HG03280 (cell line): ENCODE results near the gene SAYSD1.

Source experiments
- ATAC-seq: cut with Tn5 transposase; IDR thresholded peaks from one replicate; pipeline ENCODE4 v1.9.1; 2021; ENCODE audit warnings: mild to moderate bottlenecking, moderate library complexity; ENCODE audit not compliant: unreplicated experiment

Gene SAYSD1

DNA sequence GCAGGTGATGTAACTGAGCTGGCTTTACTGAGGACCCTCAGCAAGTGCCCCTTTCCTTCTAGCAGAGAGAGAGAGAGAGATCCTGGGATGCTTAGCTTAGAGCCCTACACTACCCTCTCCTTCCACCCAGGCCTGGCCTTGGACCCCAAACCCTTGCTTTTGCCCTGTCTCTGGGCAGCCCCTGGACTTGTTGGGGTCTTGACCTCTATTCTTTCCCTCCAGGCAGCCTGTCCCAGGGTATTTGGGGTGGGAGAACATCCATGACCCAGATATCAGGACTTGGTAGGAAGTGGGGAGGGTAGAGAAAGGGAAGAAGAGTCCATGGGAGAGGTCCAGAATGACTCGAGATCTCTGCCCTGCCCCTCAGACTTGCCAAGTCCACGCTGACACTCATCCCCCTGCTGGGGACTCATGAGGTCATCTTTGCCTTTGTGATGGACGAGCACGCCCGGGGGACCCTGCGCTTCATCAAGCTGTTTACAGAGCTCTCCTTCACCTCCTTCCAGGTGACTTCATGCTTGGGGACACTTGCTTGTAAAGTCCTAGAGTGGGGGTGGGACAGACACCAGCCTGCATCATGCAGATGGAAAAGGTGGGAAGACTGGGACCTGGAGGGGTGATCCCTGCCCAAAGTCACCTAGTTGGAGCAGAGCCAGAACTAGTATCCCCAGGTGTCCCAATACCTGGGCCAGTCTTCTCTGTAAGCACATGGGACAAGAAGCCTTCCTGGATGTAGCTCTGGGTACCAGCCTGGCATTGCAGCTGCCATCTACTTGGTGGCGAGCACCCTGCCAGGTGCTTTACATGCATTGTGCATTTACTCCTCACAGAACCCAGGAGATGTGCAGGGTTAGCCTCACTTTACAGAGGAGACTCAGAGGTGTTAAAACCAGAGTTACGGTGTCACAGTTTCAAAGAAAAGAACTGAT is 35.5 kb downstream of the SAYSD1 start:
- ATAC-seq: no peak

DNA sequence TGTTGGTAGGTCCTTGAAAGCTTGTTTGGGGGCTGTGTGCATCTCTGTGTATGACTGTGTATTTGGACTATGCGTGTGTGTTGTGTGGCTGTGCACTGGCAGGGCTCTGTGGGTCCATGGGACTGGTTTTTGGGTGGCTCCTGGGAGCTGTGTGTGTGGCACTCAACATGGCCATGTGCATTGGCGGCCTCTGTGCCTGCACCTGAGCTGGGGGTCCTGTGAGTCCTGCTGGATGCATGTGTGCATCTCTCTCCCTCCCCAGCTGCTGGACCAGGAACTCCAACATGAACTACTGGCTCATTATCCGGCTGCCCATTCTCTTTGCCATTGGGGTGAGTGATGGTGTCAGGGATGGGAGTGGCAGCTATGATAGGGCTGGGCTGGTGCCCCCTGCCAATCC is 36.3 kb downstream of the SAYSD1 start:
- no peak for ATAC-seq

DNA sequence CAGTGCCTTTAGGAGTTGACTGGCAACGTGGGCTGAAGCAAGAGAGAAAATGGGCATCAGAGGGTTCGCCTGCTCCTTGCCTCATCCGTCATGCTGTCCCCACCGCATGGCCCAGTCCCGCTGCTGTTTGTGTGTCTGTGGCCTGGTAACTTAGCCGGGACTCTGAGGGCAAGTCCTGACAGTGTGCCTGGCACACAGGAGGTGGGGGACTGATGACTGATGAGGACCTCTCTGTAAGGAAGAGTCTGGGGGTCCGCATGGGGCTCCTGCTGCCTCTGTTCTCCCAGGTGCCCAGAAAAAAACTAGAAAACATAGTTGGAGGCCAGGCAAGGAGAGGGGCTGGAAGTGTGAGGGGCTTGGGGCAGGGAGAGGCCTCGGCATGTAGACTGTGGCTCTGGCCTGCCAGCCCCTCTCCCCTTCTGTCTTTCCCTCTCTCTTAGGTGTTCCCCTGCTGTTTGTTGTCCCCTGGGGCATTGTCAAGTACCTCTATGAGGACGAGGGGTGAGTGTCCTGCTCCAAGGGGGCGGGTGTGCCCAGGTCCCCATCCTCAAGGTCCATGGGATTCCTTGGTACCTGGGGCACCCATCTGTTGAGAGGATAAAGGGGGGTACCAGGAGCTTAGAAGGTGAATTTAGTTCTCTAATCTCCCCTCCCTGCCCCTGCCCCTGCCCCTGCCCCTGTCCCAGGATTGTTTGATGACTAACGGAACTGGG is 36.9 kb downstream of the SAYSD1 start:
- no peak for ATAC-seq

DNA sequence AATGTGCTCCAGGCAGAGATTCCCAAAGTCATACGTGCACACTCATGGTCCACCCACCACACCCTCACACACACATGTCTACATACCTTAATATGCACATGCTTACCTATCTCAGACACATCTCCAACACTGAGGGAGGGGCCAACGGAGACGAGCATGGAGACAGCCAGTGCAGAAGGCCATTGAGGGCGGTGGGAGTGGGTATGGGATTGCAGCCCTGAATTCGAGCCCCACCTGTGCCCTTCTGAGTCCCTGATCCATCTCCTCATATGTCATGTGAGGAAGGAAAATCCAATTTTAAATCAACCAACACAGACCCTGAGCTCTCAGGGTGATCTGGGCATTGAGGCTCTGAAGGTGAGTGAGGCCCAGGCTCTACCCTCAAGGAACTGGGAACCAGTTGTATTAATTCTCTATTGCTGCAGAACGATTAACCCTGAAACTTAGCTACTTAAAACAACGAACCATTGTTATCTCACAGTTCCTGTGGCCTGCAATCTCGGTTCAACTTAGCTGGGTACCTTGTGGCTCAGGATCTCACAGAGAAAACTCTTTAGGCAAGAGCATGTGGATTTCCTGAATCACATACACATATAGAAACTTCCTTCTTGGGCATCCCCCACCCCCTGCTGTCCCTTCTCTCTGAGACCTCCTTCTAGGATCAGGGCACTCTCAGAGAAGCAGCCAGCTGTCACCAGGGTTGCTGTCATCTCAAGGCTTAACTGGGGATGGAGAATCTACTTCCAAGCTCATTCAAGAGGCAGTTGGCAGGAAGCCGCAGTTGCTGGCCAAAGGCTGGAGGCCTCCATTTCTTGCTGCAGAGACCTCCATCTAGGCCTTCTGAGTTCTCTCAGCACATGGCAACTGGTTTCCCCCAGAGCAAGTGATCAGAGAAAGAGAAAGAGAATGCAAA is 38.1 kb downstream of the SAYSD1 start:
- no peak for ATAC-seq

DNA sequence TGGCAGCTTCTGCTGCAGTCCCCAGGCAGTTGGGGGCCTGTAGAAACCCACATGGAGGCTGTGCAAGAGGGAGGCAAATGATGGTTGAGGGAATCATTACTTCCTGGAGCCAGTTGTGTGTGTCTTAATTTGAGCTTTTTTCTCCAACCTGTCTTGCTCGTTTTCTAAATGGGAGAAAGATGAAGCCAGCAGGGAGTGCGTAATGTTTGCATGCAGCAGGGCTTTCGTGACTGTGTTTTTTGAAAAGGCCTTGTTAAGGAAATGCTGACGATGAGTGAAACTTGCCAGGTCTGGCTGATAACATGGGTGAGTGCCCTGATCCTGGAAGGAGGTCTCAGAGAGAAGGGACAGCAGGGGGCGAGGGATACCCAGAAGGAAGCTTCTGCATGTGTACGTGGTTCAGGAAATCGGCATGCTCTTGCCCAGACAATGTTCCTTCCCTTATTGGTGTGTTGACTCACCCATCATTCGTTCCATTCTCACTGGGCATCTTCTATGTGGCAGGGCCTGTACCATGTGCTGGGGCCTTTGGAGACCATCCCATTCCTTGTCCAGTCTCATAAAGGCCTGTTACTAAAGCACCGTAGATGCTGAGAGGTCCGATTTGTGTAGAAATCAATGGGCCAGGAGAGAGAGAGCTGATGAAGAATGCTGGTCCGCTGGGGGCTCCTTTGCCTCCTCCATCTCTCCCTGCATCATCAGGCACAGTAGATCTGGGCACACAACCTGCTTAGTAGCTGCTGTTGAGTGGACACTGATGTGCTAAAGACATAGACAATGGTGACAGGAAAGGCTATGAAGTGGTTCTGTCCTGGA is 39.0 kb downstream of the SAYSD1 start:
- ATAC-seq: no peak

DNA sequence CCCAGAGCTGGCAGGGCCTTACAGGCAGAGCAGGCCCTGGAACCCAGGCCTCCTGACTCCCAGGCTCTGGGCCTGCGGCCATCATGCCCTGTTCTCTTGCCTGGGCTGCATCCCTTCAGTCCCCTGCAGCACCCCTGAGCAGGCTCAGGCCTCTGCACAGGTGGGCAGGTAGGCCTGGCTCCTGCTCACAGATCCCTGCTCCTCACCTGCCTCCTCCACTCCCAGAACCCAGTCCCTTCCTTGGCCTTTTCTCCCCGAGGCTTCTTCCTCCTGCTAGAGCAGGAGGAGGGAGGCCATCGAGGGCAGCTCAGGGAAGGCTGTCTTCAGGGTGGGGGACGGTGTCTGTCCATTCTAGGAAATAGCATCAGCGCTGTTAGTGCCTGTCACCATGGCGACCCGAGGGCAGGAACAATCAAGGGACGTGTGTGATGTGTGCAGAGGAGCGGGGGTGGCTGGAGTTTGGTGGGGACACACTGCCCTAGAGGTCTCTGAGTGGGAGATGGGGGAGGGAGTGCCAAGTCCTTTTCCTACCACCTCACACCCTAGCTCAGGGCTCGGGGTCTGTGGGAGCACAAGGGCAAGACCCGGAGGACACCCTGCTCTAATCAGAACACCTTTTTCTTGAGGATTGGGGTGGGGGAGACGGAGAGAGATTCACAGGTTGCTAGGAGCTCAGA is 39.8 kb downstream of the SAYSD1 start:
- no peak for ATAC-seq

DNA sequence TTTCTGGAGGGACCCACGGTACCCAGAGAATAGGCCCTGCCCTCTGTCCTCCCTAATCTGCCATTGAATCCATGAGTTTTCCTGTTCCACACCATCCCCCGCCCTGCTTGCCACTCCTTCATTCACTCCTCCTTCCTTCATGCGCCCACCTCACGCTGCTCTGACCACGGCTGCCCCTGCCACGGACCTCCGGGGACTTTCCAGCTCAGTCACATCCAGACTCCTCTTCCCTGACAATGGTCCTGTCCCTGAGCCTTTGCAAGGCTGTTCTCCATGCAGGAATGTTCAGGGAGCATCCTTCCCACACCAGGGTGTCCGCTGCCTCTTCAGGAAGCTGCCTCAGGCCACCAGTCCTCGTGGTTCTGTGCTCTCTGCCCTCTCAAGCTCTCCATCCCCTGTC is 40.5 kb downstream of the SAYSD1 start:
- ATAC-seq: no peak

DNA sequence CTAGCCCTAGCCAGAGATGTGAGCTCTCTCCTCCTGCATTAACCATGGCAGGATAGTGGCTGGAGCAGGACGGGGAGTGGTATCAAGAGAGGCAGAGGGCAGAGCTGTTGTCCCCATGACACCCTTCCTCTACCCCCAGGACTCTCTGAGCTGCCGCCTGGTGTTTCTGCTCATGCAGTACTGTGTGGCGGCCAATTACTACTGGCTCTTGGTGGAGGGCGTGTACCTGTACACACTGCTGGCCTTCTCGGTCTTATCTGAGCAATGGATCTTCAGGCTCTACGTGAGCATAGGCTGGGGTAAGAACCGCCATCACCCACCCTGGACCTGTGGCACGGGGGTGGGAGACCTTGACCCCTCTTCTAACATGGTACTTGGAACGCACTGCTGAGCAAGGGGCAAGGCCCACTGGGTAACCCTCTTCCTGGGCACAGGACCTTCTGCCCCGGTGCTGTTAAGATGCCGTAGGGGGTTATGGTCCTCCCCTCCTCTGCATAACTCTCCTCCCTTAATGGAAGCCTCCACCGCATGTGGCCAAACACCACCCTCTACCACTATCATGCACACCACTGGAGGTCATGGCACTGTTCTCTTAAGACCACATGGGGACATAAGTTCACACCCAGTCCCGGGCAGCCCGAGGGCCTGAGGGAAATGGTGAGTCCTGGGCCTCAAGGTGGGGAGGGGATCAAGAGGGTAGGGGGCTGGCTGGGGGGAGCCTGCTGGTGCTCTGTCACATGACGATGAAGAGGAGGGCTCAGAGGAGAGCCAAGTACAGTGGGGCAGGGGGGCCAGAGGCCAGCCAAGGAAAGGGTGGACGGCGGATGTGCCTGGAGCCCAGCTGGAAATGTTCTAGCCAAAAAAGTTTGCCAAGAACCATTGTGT is 41.3 kb downstream of the SAYSD1 start:
- no peak for ATAC-seq

DNA sequence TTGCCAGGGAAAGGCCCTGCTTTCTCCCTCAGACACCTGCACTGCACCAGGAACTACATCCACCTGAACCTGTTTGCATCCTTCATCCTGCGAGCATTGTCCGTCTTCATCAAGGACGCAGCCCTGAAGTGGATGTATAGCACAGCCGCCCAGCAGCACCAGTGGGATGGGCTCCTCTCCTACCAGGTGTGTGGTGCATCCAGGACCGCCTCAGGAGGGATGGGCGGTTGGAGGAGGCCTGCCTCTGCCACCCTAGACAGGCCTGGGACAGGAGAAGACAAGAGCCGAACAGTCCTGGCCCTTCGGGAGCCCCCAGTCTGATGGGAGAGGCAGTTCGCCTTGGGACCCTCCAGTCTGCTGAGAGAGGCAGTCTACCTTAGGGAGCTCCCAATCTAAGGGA is 42.2 kb downstream of the SAYSD1 start:
- ATAC-seq: no peak

DNA sequence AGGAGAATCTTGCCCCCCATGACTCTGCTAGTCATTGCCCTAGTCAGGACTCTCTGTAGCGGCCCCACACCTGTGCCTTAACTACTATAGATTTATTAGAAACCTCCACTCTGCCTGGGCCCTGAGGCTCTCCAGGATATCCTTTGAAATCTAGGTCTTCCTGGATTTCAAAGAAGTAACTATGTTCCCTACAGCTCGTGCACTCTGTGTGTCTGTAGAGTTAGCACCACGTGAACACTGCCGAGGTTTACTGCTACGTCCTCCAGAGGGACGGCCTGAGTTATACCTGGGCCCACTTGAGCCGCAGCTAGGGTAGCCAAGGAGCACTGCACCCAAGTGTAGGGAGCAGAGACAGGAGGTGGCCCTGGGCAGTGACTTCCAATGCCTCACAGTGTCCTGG is 46.6 kb downstream of the SAYSD1 start:
- no peak for ATAC-seq

DNA sequence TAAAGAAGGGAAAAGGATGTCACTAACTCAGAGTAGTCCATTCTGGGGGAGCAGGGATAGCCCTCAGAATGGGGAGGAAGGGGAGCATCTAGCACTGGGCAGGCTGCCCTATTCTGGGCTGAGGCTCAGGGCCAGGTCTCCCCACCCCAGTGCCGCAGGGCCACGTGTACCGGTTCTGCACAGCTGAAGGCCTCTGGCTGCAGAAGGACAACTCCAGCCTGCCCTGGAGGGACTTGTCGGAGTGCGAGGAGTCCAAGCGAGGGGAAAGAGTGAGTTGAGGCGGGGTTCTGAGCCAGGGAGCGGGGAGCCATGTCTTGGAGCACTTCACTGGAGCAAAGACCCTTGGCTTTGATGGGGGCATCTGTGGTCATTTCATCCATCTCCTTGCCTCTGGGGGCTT is 49.4 kb downstream of the SAYSD1 start:
- ATAC-seq: no peak

DNA sequence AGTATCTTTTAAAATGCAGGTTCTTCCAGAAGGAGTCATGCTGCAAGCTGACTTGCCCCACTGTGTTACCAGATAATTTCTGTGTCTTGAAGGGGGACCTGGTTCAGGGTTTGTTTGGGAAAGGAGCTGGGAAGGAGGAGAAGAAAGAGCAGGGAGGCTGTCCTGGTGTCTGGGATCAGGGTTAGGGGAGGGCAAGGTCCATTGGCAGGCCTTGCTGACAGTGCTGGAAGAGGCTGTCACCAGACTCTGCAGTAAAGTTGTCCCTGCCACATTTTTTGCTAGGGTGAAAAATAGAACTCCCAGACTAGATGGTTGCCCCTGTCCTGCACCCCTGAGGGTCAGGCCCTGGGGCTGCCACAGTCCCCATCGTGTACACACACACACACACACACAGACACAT is 51.5 kb downstream of the SAYSD1 start:
- no peak for ATAC-seq

DNA sequence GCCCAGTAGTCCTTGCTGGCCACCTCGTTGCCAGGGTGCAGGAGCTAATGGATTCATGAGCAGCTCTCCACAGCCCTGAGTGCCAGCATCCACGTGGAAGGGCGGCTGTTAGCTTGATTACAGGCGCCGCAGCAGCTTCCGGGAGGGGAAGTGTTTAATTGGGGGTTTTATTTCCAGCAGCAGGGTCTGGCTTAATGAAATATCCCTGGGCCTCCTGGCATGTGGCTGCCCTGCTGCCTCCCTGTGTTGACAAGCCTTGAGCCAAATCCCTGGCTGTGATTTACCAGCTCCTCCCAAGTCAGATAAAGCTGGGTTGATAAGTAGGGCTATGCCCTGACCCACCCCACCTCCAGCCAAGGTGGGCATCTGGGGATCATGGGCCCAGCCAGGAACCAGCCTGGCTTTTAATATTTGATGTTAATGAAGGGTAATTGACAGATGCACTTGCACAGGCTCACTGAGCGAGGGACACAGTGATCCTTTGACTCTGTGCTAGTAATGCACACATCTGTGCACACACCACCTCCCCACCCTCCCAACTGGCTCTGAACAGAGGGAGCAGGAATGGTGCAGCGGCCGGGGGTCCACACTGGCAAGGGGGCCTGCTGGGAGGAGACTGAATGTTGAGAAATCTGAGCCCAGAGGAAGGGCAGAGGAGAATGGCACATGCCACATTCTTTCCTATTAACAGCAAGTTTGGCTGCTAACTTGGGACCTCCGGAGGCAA is 52.8 kb downstream of the SAYSD1 start:
- no peak for ATAC-seq

DNA sequence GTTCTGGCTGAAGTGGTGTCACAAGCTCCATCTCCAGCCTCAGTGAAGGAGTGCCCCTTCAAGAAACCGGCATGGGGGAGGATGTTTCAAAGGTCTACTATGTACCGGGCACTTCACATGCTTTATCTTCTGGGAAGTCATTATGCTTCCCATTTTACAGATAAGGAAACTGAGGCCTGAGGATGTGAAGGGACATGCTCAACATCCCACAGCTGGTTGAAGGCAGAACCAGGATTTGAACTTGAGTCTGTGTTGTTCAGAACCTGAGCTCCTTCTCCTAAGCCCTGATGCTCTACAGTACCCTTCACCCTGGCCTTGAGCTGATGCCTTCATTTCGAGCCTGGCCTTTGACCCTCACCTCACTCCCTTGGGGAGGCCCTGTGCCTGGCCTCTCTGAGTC is 53.4 kb downstream of the SAYSD1 start:
- ATAC-seq: no peak

DNA sequence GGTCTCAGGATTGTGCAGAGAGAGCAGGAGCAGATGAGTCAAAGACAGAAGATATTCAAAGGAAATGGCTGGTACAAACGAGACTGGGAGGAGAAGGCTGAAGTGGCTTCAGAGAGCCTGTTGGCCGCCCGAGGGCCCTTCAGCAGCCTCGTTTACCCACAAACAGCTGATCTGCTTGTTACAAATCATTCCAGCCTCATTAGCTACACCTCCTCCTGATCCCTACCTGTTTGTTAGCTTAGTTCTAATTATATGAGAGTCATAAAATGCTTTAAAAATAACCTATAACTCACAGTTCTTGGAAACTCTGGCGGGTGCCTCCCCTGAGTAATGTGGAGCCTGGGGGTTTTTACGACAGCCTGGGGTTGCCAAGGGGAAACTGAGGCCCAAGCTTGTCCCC is 53.8 kb downstream of the SAYSD1 start:
- ATAC-seq: no peak

DNA sequence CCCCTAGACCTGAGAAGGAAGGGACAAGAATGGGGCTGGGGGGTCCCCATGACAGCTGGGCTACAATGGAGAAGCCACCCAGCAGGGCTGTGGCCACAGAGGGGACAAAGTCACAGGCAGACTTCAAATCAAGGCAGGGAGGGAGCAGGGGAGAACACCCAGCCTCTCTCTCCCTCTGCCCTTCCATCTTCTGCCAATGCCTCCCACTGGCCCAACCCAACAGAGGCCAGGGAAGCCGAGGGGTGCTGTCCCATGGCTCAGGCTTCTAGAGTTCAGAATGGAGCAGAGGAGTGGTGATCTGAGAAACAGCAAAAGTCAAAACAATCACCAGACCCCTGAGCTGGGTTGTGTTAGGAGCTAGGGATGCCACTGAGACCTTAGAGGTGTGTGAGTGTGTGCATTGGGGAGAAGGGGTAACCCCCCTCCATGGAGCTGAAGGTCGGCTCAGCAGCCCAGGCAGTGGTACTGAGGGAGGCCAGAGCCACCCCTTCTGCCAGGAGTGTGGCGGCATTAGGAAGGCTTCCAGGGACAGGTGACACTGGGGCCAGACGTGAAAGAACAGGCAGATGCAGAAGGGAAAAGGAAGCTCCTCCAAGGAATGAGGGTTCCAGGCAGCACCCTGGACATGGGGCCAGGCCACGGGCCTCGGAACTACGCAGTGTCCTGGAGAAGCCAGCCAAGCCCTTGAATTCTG is 54.4 kb downstream of the SAYSD1 start:
- ATAC-seq: no peak

DNA sequence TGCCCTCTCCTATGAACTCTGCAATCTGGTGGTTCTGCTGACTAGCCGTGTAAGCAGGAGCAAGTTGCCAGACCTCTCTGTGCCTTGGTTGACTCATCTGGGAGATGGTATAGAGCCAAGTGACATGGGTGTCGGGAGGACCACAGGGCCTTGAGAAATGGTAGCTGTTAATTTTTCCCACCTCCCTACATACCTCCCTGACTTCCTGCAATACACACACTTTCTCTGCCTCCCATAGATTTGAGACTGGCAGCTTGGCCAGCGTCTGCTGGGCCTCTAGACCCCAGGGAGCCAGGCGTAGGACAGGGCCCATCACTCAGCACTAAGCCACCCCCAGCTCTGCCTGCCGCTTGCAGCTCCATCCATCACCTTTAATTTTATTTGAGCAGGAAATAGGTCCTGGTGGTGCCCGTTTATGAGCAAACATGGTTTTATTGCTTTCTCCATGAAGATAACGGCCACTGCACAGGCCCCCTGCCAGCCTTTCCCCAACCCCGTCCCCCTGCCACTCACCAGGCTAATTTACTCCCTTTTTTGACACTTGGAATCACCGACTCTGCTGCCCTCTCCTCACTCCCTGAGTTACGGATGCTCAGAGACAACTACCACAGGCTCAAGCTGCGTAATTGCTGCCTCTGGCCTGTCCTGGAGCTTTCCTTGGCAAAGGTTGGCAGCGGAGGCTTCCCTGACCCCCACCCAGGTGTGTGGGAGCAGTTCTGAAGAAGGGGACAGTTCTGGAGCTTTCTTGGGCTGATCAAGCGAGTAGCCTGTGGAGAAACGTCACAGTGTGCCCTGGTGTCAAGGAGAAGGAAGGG is 55.3 kb downstream of the SAYSD1 start:
- ATAC-seq: no peak
